Right atrium auricular region (tissue), 2 donors: ENCODE results near the gene SGK2. TPM values are rescaled to one million over a fixed set of nuclear protein-coding genes. Genes with fewer than 3 reads are reported as not detected.
"Not testable (repeated sequence)": the region's sequence is repeated elsewhere in the genome, so short reads cannot be mapped to it uniquely, and the experiment has no call there.

Experiments used
- DNase-seq: peaks from one replicate; pipeline ENCODE4 v3.0.0-alpha.2; 2019; ENCODE audit warnings: low spot score
- H3K27ac ChIP-seq, 2 donors: fragments of 200-600 bp; sonication (generic); 1 replicate in 1 of 2; 2 replicates in 1 of 2; pipeline ENCODE4 v1.5.1; 2016 to 2019
- H3K27me3 ChIP-seq, 2 donors: fragments of 200-600 bp; sonication (generic); one replicate each; pipeline versions ENCODE4 v1.5.1 to v1.6.0; 2017 to 2019
- H3K36me3 ChIP-seq: fragments of 200-600 bp; sonication (generic); one replicate; pipeline ENCODE4 v1.5.1; 2016
- H3K4me1 ChIP-seq, 2 donors: fragments of 200-600 bp; sonication (generic); one replicate each; pipeline versions ENCODE4 v1.5.1 to v1.6.0; 2017 to 2019
- H3K4me3 ChIP-seq, 2 donors: fragments of 200-600 bp; sonication (generic); 1 replicate in 1 of 2; 2 replicates in 1 of 2; pipeline ENCODE4 v1.5.1; 2017 to 2019; ENCODE audit warnings: mild to moderate bottlenecking in 1 of 2, moderate library complexity in 1 of 2
- H3K9me3 ChIP-seq, 2 donors: fragments of 200-600 bp; sonication (generic); one replicate each; pipeline ENCODE4 v1.5.1; 2019
- CTCF ChIP-seq, 2 donors: fragments of 200-600 bp; sonication (generic); IDR thresholded peaks; one replicate each; pipeline ENCODE4 v1.5.1; 2019; ENCODE audit warnings: antibody characterized with exemption in 2 of 2
- total RNA-seq, 2 donors: library from RNA; depleted of rRNA; stranded (reverse); fragments of >200 nt; gene quantifications; one replicate each; pipeline ENCODE4 v1.1.0, GENCODE V29; 2016

The SGK2 gene
- total RNA-seq, 2 donors from 2014 or later, result 0.90 TPM; not detected in 1

GRCh38 chr20:43603124-43603523 lies 44.3 kb downstream of the SGK2 start:
- H3K27me3 ChIP-seq, result no peaks in the 10 kb centered on the region
- TF ChIP-seq CTCF (IDR thresholded peaks at IDR 0.05), result no peak
- no peak for DNase-seq
- H3K4me1 ChIP-seq, result no peaks in the 10 kb centered on the region
- no peak overlapping the region for H3K4me3 ChIP-seq
- no peak overlapping the region for H3K27ac ChIP-seq
- peaks cover 22% of the 10 kb centered on the region for H3K36me3 ChIP-seq
- no peaks in the 10 kb centered on the region for H3K9me3 ChIP-seq

GRCh38 chr20:43605715-43606114 lies 46.9 kb downstream of the SGK2 start:
- DNase-seq, result no peak
- H3K4me1 ChIP-seq, result no peaks in the 10 kb centered on the region
- no peak overlapping the region for H3K27ac ChIP-seq
- TF ChIP-seq CTCF (IDR thresholded peaks at IDR 0.05), result no peak
- H3K27me3 ChIP-seq, result no peaks in the 10 kb centered on the region
- H3K36me3 ChIP-seq, result peaks cover 17% of the 10 kb centered on the region
- H3K4me3 ChIP-seq, result no peak overlapping the region
- no peaks in the 10 kb centered on the region for H3K9me3 ChIP-seq

- H3K4me3 ChIP-seq, H3K9me3 ChIP-seq, H3K4me1 ChIP-seq, DNase-seq, H3K27me3 ChIP-seq, H3K27ac ChIP-seq: not testable (repeated sequence)
- peaks cover 17% of the 10 kb centered on the region for H3K36me3 ChIP-seq
Observed at GRCh38 chr20:43607278-43607677, 48.5 kb downstream of the SGK2 start.

GRCh38 chr20:43631598-43631997 lies 72.8 kb downstream of the SGK2 start:
- Histone ChIP-seq H3K9me3 (no peaks in the 10 kb centered on the region), H3K4me1 (no peaks in the 10 kb centered on the region), H3K4me3 (no peak overlapping the region), H3K27me3 (no peaks in the 10 kb centered on the region), H3K27ac (no peak overlapping the region), H3K36me3 (peaks cover 24% of the 10 kb centered on the region)
- DNase-seq, result no peak
- TF ChIP-seq CTCF (IDR thresholded peaks at IDR 0.05), result no peak

Other genes starting within 250 kb of the SGK2 start
- 10 to 100 TPM; 29.4 to 30.5 TPM for gene SRSF6, start 101.1 kb upstream of the SGK2 start, total RNA-seq
- 10 to 100 TPM in 1 of 2 donors, 1 to 10 TPM in 1; 4.1 to 28.2 TPM for gene L3MBTL1, start 51.3 kb upstream of the SGK2 start, total RNA-seq
- gene IFT52, start 31.9 kb downstream of the SGK2 start, total RNA-seq, result 1 to 10 TPM; 5.7 to 8.1 TPM
- not detected for gene MYBL2, start 108.1 kb downstream of the SGK2 start, total RNA-seq
- not detected for gene GTSF1L, start 168.0 kb downstream of the SGK2 start, total RNA-seq